HG03565 (cell line): ENCODE measurements around the gene CPB2.
A peak's percentile ranks its signal among the peaks of the same experiment; 100 is the strongest.

Experiments
- ATAC-seq: cut with Tn5 transposase; IDR thresholded peaks from one replicate; pipeline ENCODE4 v1.9.1; 2021; ENCODE audit warnings: mild to moderate bottlenecking, moderate library complexity; ENCODE audit not compliant: unreplicated experiment

CPB2 gene

DNA sequence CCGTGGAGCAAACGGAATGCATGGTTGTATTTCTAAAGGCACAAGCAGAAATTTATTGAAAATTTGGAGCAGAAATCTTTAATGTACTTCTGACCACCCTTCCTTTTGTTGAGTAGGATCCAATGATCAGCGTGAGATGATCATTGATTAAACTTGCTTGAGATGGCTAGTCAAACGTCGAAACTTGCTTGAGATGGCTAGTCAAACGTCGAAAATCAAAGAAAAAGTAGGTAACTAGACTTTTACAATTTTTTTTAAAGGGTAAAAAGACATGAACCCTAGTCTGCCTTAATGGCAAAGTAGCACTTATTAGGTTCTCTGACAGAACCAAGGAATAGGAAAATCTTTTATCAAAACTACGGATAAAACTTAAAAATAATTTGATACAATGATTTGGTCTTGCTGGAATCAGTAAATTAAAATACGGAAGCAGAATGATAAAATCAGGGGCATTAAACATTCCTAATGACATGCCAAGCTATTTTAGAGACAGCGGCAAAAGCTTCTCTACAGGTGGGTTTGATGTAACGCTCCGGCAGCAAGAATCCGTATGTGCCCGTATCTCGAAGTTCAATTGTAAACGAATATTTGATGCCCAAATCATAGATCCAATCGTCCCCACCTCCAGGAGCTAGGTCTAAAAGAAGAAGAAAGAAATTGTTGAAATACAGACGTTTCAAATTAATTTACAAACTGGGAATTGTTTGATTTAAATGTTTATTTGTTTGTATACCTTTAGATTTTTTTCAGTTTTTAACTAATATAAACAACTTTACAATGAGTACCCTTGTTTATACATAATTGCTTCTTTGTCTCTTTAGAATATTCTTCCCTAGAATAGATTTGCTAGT lies 51.4 kb downstream of the CPB2 start:
- ATAC-seq: no peak

DNA sequence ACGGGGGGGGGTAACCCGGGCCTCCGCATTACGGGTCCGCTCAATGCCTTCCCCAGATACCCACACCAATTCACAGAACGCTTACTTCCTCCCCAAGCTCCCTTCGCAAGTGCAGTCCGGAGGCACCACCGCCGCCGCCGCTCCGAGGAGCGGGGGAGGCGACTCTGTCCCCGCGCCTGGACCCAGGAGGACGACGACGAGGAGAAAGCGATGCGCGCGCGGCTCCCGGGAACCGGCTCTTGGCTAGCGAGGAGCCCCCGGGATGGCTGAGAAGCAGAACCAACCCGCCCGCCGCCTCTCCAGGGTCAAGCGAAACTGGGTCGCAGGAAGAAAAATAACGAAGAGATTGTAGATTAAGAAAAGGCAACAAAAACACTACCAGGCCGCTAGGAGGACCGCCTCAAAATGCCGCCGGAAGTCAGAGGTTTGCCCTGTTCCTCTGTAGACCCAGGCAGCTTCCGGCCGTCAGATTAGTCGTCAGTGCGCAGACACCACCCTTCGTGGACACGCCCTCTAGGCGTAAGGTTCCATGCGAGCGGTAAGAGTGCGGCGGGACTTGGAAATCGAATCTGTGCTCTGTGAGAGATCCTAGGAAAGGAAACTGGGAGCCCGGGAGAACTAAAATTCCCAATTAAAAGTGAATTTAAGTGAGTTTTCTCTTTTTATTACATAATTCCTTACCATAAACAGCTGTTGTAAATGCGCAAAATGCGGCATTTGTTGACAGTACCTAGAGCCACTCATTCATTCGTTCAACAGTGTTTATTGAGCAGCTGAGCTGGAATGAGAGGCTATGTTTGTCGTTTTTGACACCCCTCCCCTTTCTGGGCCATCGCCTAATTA lies 52.3 kb downstream of the CPB2 start, which contains the start of gene ZC3H13:
Gene ZC3H13 (minus strand): TSS at position 428 of the 843 bp plus-strand sequence. CDS start 7,239 bp downstream, outside the sequence.
- peak; percentile 98 for ATAC-seq

DNA sequence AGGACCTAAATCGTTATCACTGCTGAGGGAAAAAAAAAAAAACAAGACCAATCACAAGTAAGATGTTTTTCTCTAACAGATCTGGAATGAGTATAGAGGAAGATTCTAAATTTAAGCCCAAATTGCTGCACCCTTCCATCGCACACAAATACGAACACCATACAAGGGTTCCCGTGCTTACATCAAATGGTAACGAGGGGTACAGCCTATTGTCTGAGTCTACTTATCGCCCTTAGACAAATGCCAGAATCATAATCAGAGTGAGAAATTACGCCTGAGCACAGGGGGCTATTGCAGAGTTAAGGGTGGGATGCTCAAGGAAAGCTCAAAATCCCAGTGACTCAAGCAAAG lies 52.9 kb downstream of the CPB2 start:
- ATAC-seq: no peak

DNA sequence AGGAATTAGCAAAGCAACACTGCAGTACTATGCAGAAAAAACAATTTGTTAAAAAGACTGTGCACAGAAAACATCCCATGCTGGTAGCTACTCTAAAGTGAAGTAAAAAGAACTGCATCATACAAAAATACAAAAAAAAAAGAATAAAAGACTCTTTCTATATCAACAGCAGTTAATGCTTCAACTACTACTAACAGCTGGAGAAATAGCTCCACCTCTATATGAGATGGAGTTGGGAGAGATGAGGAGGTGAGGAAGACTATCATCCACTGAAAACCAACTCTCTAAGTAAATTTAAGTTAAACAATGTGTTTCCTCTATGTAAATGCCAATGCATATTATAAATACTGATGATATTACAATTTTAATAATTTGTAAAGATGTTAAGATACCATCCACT lies 54.1 kb downstream of the CPB2 start:
- no peak for ATAC-seq

DNA sequence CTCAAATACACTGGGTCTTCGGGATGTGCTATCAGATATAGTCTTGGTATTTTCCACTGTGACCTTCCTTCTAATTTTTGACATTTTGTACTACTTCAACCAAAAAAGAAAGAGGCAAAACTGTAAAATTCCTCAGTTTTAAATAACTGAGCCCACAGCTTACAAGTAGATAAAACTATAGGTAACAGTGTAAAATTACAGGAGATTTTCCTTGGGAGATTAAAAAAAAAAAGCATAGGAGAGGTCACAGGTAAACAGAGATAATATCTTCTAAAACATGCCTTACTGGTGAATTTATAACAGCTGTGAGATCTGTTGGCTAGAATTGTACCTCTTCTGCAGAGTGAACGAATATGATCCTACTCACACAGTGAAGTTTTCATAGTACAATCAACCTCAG lies 59.4 kb downstream of the CPB2 start:
- no peak for ATAC-seq

DNA sequence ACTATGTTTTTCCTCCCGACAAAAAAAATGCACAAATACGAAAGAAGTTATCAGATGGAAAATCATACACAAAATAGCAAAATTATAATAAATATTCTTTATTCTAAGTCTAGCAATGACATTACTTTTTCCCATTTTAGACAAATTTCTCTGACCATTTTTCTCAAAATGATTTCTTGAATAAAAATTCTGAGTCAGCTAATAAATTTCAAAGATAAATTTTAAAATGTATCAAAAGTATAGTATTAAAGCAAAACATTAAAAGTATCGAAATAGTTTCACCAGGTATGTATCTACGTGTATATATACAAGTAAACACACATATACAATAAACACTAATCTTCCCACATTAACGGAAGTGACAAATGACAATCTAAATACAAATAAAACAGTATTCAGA lies 61.2 kb downstream of the CPB2 start:
- no peak for ATAC-seq

DNA sequence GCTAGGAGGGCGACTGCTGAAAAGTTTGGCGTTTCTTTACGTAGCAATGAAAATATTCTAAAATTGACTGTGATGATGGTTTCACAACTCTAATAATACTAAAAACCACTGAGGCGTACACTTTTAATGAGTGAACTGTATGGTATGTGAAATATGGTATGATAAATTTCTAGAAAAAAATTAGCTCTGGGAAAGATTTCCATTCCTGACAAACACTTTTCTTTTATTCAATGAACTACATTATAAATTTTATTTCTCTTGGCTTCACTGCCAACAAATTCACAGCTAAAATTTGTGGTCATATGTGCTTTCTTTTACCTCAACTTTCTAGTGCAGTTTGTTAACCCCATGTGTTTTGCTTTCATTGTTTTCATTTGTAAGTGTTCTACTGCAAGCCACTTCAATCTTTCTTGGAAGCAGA lies 63.4 kb downstream of the CPB2 start:
- ATAC-seq: no peak

DNA sequence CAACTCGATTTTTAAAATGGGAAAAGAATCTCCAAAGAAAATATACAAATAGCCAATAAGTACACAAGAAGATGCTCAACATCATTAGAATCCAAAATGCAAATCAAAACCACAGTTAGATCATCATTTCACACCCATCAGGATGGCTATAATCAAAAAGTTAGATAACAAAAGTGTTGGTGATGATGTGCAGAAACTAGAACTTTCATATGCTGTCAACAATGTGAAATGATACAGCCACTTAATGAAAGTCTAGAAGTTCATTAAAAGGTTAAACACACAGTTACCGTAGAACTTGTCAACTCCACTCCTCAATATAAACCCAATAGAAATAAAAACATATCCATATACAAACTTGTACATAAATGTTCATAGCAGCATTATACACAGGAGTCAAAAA lies 64.1 kb downstream of the CPB2 start:
- ATAC-seq: no peak

DNA sequence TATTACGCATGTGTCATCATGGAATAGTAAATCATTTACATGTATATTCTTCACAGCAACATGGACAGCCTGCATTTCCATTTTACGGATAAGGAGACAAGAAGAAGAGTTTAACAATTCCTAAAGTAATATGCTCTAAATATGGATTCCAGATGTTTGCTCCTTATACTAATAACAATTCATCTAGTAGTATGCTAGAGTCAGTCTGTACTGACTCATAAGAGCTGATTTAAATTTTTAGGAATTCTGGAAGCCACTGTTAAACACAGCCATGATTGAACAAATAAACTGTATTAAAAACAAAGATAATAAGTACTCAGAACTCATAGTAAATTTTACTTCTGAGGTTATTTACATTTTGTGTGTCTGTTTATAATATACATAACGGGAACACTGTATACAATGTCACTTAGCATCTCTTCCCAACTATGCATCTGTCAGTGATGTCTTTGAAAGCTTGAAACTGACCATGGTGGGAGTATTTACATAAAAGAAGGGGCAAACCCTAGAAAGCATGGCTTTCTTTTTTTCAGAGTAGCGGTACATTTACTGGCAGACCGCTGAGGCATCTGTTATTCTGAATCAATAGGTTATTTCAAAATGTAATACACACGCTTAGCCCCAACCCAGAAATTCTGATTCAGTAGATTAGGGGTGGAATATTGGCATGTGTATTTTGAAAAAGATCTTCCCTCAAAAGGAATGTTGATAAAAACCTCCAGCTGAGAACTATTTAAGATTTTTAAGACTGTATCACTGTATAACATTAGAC lies 65.2 kb downstream of the CPB2 start:
- ATAC-seq: no peak

DNA sequence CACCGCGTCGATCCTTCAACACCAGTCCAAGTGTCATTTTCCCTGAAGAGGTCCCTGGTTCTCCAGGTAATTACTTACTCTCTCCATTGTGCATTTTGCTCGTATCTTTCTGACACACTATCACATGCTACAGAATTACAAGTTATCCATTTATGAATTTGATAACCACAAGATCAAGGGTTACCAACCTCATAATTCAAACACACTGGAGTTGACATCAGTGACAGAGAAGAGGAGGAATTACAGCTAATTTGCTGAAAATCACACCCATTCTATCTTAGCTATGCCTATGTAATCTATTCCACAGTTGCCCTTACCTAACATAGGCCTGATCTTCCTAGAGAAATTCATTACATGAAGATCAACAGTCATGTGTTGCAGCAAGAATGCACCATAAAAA lies 66.5 kb downstream of the CPB2 start:
- no peak for ATAC-seq

DNA sequence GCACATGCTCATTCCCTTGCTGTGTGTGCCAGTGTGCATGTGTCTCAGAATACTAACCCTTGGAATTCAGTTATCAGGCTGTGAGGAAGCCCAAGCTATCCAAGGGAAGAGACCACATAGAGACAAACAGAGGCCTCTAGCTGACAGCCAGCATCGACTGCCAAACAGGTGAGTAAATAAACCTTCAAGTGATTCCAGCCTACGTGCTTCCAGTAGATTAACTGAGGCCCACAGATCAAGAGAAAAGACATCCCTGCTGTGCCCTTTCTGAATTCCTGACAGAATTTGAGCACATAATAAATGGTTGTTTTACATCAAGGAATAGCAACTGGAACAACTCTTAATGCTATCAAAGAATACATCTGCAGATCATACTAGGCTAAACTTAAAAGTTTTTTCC lies 69.8 kb downstream of the CPB2 start:
- no peak for ATAC-seq

DNA sequence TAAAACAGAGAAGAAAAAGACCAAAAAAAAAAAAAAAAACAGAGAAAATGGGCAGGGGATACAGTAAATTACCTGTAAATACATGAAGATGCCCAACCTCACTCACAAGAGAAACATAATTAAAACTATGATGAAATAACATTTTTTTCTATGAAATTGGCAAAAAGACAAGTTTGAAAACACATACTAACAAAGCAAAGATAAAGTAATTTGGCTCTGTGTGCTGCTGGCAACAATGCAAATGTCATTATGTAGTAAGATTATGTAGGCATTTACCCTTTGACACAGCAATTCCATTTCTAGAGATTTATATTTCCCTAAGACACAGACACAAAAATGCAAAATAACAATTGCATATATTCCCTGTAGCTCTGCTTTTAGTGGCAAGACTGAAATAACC lies 72.5 kb downstream of the CPB2 start:
- no peak for ATAC-seq

DNA sequence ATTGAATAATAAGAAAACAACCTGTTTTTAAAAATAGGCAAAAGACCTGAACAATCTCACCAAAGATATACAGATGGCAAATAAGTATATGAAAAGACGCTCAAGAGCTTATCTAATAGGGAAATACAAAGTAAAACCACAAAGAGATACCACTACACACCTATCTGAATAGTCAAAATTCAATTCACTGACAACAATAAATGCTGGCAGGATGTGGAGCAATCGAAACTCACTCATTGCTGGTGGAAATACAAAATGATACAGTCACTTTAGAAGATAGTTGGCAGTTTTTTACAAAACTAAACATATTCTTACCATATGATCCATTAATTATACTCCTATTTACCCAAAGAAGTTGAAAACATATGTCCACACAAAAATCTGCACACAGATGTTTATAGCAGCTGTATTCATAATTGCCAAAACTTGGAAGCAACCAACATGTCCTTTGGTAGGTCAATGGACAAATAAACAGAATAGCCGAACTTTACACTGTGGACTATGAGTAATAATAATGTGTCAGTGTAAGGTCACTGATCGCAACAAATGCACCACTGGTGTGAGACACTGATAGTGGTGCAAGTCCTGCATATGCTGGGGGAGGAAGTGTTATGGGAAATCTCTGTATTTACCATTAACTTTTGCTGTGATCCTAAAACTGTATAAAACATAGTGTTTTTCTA lies 73.1 kb downstream of the CPB2 start:
- no peak for ATAC-seq

DNA sequence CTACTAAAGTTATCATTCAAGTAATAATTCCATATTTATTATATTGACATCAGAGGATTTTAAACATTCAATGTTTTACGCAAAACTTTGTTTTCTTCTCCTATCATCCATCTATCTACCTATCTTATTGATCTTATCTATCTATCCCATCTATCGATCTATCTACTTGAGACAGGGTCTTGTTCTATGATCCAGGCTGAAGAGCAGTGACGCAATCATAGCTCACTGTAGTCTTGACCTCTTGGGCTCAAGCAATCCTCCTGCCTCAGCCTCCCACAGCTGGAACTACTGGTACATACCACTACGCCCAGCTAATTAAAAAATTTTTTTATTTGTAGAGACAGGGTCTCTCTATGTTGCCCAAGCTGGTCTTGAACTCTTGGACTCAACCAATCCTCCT lies 79.7 kb downstream of the CPB2 start:
- ATAC-seq: no peak

DNA sequence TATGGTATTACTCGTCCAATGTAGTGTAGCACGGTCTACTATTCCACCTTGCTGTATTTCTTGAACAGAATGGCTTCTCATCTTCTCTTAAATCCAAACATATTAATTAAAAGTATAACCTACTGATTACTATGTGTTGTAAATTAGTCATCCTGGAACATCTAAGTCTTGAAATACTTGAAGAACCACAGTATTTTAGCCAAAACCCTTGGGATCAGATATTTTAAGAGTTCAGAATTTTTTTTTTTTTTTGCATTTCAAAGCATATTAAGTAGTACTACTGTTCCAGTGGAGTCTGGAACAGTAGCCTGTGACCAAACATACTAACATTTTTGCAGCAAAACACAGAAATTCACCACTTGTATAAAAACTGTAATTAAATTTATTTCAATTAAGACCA lies 82.4 kb downstream of the CPB2 start:
- ATAC-seq: no peak

DNA sequence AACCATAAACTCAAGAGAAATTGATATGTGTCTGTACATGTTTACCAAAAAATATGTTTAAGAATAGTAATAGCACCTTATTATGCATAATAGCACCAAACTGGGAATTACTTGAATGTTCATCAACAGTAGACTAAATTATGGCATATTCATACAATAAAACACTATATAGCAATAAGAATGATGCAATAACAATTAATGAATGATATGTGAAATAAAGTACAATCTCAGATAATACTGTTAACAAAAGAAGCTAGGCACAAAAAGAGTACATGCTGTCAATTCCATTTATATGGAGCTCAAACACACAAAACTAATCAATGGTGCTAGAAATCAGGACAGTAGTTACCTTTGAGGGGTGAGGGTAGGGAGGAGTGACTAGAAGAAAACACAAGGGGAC lies 88.6 kb downstream of the CPB2 start:
- no peak for ATAC-seq

DNA sequence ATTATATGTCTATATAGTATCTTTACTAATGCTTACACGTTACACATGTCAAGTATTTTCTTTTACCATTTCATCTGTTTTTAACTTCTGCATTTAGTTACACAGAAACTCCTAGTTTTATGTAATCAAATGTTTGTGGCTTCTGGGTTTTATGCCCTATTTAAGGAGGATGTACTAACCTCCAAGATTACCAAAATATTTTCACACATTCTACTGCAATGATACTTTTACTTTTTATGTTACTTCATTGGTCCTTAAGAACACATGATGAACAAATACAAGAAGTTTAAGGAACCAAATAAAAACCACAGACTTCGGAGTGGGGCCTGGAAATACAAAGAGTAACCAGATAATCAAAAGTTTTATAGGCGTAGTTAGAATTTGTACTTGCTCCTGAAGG lies 89.5 kb downstream of the CPB2 start:
- no peak for ATAC-seq

DNA sequence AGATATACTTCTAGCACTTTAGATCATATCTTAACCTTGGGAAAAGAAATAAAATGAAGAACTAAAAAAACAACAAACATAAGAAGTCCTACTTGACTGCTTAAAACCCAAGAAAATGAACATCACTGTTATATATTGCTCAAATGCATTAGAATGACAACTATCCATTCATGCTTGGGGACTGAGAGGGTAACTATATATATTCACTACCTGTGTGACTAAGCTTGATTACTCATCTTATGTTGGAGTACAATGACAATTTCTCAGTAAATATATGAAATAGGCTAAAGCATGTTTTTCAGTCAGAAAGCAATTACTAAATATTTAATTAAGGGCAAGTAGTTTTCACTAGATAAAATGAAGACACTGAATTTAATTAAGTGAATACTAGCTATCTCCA lies 92.4 kb downstream of the CPB2 start:
- no peak for ATAC-seq

DNA sequence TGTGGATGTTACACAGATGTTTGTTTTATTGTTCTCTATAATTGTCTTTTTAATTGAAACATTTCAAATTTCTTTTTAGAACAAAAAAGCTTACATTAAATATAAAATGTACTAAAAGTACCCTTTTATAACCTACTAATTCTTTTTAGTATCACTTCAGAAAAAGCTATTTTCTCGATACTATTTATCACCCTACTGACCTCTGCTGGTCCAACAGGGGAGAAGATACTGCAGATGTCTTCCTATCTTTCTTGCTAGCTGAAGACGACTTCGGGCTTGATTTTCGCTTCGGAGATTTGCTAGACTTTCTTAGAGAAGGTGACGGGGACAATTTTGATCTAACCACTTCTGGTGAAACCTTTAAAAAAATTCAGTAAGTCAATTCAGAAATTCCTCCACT lies 94.7 kb downstream of the CPB2 start:
- no peak for ATAC-seq

DNA sequence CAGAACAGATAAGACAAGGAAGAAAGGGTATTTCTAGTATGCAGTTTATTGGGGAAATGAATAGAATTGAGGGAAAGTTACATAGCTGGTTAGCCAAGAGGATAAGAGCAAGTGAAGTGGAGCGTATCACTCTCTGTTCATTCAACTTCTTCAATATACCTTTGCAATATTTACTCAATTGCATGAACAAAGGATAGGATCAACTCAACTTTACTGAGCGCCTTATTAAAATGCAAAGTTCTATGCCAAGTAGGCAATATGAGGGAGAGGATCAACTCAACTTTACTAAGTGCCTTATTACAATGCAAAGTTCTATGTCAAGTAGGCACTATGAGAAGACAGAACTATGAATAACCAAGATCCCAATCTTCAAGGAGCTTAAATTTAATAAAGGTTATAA lies 96.2 kb downstream of the CPB2 start:
- ATAC-seq: no peak
